KBM-7 (cell line): ENCODE results near the gene ETV6.

ENCODE experiments used
- DNase-seq: peaks from one replicate; pipeline ENCODE4 v3.0.0-alpha.2; 2015
- in situ Hi-C: fragments of 300-500 bp; cut with MboI; formaldehyde crosslinking; loops from 2 replicates; pipeline ENCODE4 v1.14.3; 2020; ENCODE audit warnings: low sequenced_read_pairs, low pct_unique_long_range_greater_than_20kb, mixed read lengths

ETV6 gene

DNA sequence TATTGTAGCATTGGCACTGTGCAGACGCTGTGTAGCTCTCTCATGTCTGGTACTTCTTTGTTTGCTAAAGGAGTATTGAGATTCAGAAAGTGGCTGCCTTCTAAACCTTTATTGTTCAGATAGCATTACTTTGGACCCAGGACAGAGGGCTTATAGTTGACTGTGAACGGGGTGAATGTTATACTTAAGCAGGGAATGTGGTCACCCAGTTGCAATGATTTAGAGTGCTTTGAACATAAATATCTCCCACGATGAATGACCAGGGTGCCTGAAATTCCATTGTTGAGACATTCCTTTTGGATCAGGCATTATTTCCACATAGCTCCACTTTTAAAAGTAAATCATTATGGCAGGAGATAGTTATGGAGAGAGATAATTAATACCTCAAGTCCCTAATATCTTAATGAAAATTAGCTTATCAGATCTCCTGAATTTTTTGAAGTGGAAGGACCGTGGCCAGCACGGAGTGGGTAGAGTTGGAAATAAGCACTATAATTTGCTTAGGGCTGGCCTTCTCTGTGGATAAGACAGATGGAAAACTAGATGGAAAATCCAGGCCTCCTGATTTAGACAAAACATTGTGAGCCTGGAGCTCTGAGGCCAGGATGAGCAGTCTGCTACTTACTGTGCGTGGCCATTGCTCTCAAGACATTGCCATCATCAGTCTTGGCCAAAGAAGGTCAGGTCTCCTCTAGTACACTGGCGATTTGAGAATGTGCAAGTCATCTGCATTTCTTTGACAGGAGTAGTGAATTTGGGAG, 114.5 kb downstream of the ETV6 start:
- in situ Hi-C loops, result no loop called here
- no peak for DNase-seq

GRCh38 chr12:11764837-11765236, 115.4 kb downstream of the ETV6 start:
- DNase-seq, result peak; percentile 44
- in situ Hi-C loops, result no loop called here

DNA sequence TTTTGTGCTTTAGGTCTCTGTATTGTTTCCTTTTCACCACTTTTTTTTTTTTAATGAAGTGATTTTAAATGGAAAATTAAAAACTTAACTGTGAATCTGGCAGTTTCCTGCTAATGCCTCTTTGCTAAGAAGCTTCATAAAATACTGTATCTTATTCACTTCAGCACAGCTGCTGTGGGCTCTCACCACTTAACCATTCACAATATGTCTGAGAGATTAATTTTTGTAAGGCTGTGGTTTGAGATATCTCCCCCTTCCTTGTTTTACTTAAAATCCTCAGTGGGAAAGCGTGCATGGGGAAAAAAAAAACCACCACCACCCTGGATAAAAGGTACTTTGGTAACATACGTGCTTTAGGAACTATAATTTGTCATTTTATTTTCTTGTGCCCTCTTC, 115.9 kb downstream of the ETV6 start:
- in situ Hi-C loops, result no loop called here
- DNase-seq, result peak; percentile 50

- in situ Hi-C loops, result no loop called here
Observed at GRCh38 chr12:11765817-11766794, 116.6 kb downstream of the ETV6 start.

DNA sequence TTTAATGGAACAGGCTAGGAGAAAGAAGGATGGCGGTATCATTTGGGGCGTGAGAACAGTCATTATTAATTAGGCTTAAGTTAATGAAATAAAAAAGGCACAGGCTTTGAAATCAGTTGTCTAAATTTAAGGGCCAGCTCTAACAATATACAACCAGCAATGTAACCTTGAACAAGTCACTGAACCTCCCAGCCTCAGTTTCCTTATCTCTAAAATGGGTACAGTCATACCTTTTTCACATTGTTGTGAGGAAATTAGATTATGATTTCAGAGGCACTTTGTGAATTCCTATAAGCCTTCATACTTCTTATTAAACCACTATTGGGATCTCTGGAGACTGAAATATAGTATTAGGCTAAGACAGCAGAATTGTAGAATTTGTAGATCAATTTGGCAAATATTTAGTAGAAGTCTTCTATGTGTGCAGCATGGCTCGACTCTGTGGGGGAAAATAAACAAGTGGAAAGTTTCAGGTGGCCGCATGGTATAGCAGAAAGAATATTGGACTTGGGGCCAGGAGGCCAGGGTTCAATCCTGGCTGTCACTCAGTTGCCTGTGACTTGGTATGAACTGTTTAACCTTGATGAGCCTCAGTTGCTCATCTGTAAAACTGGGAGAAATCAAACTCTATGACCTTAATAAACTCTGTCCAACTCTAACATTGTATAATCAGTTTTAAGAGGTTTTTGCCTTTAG, 117.7 kb downstream of the ETV6 start:
- in situ Hi-C loops, result no loop called here
- no peak for DNase-seq

More at GRCh38 chr12:11765817-11766794, 116.6 kb downstream of the ETV6 start:
- DNase-seq, result peak; percentile 95

GRCh38 chr12:11767798-11768197, 118.3 kb downstream of the ETV6 start:
- no peak for DNase-seq
- in situ Hi-C loops, result no loop called here

- in situ Hi-C loops, result no loop called here
- no peak for DNase-seq
Observed at GRCh38 chr12:11768233-11768965, 118.9 kb downstream of the ETV6 start.

- in situ Hi-C loops, result no loop called here
Observed at GRCh38 chr12:11769723-11770514, 120.4 kb downstream of the ETV6 start.

DNA sequence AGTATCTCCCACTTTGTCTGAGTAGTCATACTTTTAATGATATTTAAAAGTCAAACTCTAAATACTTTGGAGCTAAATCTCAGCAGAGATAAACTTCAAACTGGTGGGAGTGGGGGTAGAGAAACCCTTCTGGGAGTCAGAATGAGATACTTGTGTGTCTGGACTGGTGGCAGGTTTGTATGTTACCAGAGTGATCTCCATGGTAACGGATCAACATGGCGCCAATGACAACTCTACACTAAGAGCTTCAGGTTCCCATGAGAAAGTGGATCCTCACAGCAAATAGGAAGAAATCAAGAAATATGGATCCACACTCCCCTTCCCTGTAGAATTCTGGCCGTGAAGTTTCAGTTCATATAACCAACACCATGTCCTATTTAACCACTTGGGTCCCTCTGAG, 121.9 kb downstream of the ETV6 start:
- DNase-seq, result peak; percentile 48
- in situ Hi-C loops, result no loop called here

More at GRCh38 chr12:11769723-11770514, 120.4 kb downstream of the ETV6 start:
- peak; percentile 53 for DNase-seq

- in situ Hi-C loops, result no loop called here
- no peak for DNase-seq
Observed at GRCh38 chr12:11771895-11772502, 122.5 kb downstream of the ETV6 start.

DNA sequence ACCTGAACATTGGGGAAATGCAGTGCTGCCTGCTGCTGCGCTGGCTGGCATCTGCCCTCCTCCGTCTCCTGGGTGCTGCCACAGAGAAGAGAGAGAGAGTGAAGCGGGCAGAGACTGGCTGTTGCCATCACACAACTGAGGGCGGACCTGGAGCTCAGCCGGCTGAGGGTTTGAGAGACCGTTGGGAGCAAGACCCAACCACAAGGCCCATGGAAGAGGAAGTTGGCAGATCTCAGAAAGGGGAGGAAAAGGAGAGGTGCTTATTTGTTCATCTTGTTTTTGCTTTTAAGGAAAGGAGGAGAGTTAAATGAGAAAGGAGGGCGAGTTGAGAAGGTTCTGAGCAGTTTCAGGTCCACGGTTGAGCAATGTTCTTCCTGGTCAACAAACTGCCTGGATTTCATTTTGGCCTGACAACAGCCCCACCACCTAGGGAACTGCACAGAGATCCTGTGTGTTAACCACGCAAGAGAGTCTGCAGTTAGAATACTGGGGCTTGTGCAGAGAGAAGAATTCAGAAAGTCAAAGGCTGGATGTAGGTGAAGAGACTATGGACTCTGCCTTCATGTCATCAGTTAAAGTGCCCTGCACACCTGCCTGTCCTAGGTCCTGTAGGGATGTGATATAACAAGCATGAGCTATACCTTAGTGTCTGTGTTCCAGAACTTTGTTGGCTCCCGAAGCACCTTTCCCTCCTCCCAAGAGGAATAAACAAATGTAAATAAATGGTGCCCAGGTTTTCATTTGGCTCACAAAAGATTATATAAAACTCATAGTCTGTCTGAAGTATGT, 124.6 kb downstream of the ETV6 start:
- in situ Hi-C loops, result no loop called here
- DNase-seq, result peak; percentile 97

GRCh38 chr12:11774821-11775220, 125.3 kb downstream of the ETV6 start:
- in situ Hi-C loops, result no loop called here
- no peak for DNase-seq

DNA sequence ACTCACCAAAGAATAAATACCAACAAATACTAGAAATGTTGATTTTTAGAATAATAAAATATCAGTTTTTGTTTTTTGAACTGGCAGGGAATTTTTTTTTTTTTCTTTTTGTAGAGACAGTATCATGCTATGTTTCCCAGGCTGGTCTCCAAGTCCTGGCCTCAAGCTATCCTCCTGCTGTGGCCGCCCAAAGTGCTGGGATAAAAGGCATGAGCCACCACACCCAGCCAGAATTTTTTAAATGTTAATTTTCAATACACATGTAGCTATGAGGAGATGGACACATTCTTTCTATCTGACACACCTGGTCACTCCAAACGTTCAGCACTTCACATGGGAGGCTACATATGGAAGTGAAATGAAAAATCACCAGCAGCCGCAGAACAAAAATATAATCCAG, 126.8 kb downstream of the ETV6 start:
- in situ Hi-C loops, result no loop called here

DNA sequence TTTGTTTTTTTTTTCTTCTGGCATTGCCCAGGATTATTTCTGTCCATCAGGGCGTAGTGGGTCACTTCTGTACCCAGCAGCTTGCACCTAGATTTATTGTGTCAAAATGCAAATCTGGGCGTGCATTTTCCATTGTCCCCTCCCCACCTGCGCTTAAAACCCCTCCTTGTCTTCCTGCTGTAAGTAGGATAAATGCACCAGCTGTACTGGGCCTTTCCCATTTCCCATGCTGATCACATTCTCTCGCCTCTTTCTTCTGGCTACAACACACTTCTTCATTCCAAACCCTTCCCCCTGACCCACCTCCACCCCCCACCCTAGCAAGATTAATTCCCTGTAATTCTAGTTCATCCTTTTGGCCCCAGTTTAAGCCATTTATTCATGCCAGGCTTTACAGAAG, 128.0 kb downstream of the ETV6 start:
- in situ Hi-C loops, result no loop called here
- no peak for DNase-seq

More for the DNA sequence above, 126.8 kb downstream of the ETV6 start:
- DNase-seq, result no peak

GRCh38 chr12:11777962-11778361, 128.5 kb downstream of the ETV6 start:
- peak; percentile 57 for DNase-seq
- in situ Hi-C loops, result no loop called here

- in situ Hi-C loops, result no loop called here
Observed at GRCh38 chr12:11778713-11779685, 129.5 kb downstream of the ETV6 start.

More at GRCh38 chr12:11778713-11779685, 129.5 kb downstream of the ETV6 start:
- DNase-seq, result no peak
